PFSK-1 (cell line): ENCODE data around the gene ADAM19.

Experiments used
- FOXP2 ChIP-seq: optimal IDR thresholded peaks from 2 replicates; pipeline ENCODE3; 2011; ENCODE audit warnings: borderline replicate concordance, control low read depth, inconsistent platforms; ENCODE audit not compliant: insufficient read depth; ENCODE audit errors: extremely low read length, extremely low read depth
- POLR2AphosphoS5 ChIP-seq: IDR thresholded peaks from 2 replicates; pipeline ENCODE4 v1.6.1; 2012; ENCODE audit warnings: low read depth, mild to moderate bottlenecking, control low read depth, low read length, moderate library complexity
- REST ChIP-seq, 2 experiments: IDR thresholded peaks; 2 replicates each; pipeline versions ENCODE4 v1.6.1 to v1.8.0; 2011 to 2012; ENCODE audit warnings: low read depth in 2 of 2, low read length in 2 of 2, control low read depth in 1 of 2, inconsistent platforms in 1 of 2, mild to moderate bottlenecking in 1 of 2, moderate library complexity in 1 of 2; ENCODE audit not compliant: insufficient read depth in 1 of 2
- SIN3A ChIP-seq: IDR thresholded peaks from 2 replicates; pipeline ENCODE4 v1.6.1; 2012; ENCODE audit warnings: mild to moderate bottlenecking, low read length, moderate library complexity, borderline replicate concordance; ENCODE audit not compliant: insufficient read depth
- TAF1 ChIP-seq: IDR thresholded peaks from 2 replicates; pipeline ENCODE4 v1.6.1; 2012; ENCODE audit warnings: low read length, control low read depth, borderline replicate concordance; ENCODE audit not compliant: insufficient read depth

ADAM19 gene

GRCh38 chr5:157600252-157600651 is 24.7 kb upstream of the ADAM19 start:
- TF ChIP-seq TAF1 (no peak), POLR2AphosphoS5 (no peak), SIN3A (no peak), REST (IDR thresholded peaks at IDR 0.05; ENCODE audit: insufficient read depth in 1 of 2, low read depth in 2 of 2, low read length in 2 of 2) (no peak), FOXP2 (no peak)

GRCh38 chr5:157599565-157599964 is 24.0 kb upstream of the ADAM19 start:
- no peak for TF ChIP-seq POLR2AphosphoS5
- TF ChIP-seq TAF1: no peak
- TF ChIP-seq SIN3A: no peak
- TF ChIP-seq FOXP2: no peak
- TF ChIP-seq REST (IDR thresholded peaks at IDR 0.05; ENCODE audit: insufficient read depth in 1 of 2, low read depth in 2 of 2, low read length in 2 of 2): no peak

- TF ChIP-seq FOXP2 (no peak), REST (IDR thresholded peaks at IDR 0.05; ENCODE audit: insufficient read depth in 1 of 2, low read depth in 2 of 2, low read length in 2 of 2) (no peak), TAF1 (no peak), POLR2AphosphoS5 (no peak)
These were observed 22.9 kb upstream of the ADAM19 start for GRCh38 chr5:157598350-157598936.

GRCh38 chr5:157597277-157597676 is 21.7 kb upstream of the ADAM19 start:
- no peak for TF ChIP-seq POLR2AphosphoS5
- TF ChIP-seq FOXP2: no peak
- no peak for TF ChIP-seq TAF1
- TF ChIP-seq SIN3A: no peak
- no peak for TF ChIP-seq REST (IDR thresholded peaks at IDR 0.05; ENCODE audit: insufficient read depth in 1 of 2, low read depth in 2 of 2, low read length in 2 of 2)

GRCh38 chr5:157596487-157596886 is 20.9 kb upstream of the ADAM19 start:
- no peak for TF ChIP-seq SIN3A
- no peak for TF ChIP-seq REST (IDR thresholded peaks at IDR 0.05; ENCODE audit: insufficient read depth in 1 of 2, low read depth in 2 of 2, low read length in 2 of 2)
- TF ChIP-seq FOXP2: no peak
- no peak for TF ChIP-seq POLR2AphosphoS5
- no peak for TF ChIP-seq TAF1
